ENCODE results near the gene MCM8.

Gene MCM8

DNA sequence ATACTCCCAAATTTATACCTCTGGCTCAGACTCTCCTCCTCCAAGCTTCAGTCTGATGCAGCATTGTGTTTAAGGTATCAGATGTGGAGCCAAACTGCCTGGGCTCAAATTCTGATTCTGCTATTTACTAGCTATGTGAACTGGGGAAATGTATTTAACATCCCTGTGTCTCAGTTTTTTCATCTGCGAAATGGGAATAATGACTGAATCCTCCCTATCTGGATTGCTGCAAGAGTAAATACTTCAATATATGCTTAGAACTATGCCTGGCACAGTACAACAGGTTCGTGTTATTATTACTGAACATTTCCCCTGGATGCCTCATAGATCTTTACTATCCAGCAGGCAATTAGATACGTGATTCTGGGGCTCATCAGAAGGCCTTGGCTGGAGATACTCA is 97.9 kb downstream of the MCM8 start:
- Histone ChIP-seq H3K9me3 (peaks cover 14% of the 10 kb centered on the region), H3K27me3 (peaks cover 34% of the 10 kb centered on the region), H3K4me1 (no peaks in the 10 kb centered on the region), H3K9ac (no peak overlapping the region), H3K4me3 (no peak overlapping the region), H3K36me3 (0 out of 2 replicates have a peak, but pooled peaks cover 10% of the 10 kb centered on the region), H3K4me2 (no peak overlapping the region), H3K27ac (no peak overlapping the region), H4K20me1 (no peaks in the 10 kb centered on the region)
- TF ChIP-seq Cebpa-rat (IDR thresholded peaks at IDR 0.05), result no peak

All from BLaER1 (cell line).